Measurements from ENCODE around the gene DENND2A.

Gene DENND2A

DNA sequence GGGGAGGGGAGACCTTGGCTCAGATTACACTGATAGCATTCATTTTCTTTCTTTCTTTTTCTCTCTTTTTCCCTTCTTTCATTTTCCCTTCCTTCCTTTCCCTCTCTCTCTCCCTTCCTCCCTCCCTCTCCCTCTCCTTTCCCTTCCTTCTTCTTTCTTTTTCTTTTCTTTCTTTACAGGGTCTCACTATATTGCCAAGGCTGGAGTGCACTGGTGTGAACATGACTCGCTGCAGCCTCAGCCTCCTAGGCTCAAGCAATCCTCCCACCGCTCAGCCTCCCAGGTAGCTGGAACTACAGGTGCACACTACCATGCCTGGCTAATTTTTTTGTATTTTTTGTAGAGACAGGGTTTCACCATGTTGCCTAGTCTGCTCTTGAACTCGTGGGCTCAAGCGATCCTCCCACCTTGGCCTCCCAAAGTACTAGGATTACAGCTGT is 88.4 kb downstream of the DENND2A start:
- Histone ChIP-seq H3K4me1 (no peaks in the 10 kb centered on the region), H3K9ac (no peak overlapping the region), H2AFZ (no peak overlapping the region), H3K4me3 (ENCODE audit: low read depth, low read length) (no peak overlapping the region), H3K9me3 (ENCODE audit: control insufficient read depth, low read length) (no peaks in the 10 kb centered on the region), H3K4me2 (ENCODE audit: low read length) (no peak overlapping the region), H3K79me2 (no peaks in the 10 kb centered on the region), H3K27ac (no peak overlapping the region), H3K27me3 (ENCODE audit: control insufficient read depth, insufficient read depth, low read length) (no peaks in the 10 kb centered on the region), H3K36me3 (ENCODE audit: control insufficient read depth, insufficient read depth, low read length) (no peaks in the 10 kb centered on the region)
- no peak for TF ChIP-seq CTCF (IDR thresholded peaks at IDR 0.05)

- H3K4me2 ChIP-seq (ENCODE audit: low read length), result no peak overlapping the region
- no peak overlapping the region for H3K9ac ChIP-seq
- H3K27me3 ChIP-seq (ENCODE audit: control insufficient read depth, insufficient read depth, low read length), result no peaks in the 10 kb centered on the region
- no peak overlapping the region for H2AFZ ChIP-seq
- no peak overlapping the region for H3K27ac ChIP-seq
- no peaks in the 10 kb centered on the region for H3K4me1 ChIP-seq
- no peaks in the 10 kb centered on the region for H3K79me2 ChIP-seq
- no peak overlapping the region for H3K4me3 ChIP-seq (ENCODE audit: low read depth, low read length)
- no peaks in the 10 kb centered on the region for H3K9me3 ChIP-seq (ENCODE audit: control insufficient read depth, low read length)
- no peaks in the 10 kb centered on the region for H3K36me3 ChIP-seq (ENCODE audit: control insufficient read depth, insufficient read depth, low read length)
- TF ChIP-seq CTCF (IDR thresholded peaks at IDR 0.05), result no peak
These were observed 89.0 kb downstream of the DENND2A start for GRCh38 chr7:140551355-140552239.

DNA sequence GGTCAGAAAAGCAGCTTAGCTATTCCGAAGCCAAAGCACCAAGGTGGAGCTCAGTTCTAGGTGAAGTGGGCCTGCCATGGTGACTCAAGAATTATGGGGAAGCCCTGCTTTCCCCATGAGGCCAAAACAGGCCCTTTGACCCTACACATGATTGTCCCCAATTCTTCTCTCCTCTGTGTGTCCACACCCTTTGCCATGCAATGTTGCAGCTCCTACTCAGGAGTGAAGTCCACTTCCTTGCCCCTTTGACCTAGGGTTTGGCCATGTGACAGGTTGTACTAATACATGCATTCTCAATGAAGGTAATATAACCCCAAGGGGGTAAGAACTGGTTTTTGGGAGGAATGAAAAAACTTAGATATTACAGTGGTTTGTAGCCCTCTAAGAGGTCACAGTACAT is 93.7 kb downstream of the DENND2A start:
- H3K27ac ChIP-seq, result no peak overlapping the region
- no peaks in the 10 kb centered on the region for H3K36me3 ChIP-seq (ENCODE audit: control insufficient read depth, insufficient read depth, low read length)

DNA sequence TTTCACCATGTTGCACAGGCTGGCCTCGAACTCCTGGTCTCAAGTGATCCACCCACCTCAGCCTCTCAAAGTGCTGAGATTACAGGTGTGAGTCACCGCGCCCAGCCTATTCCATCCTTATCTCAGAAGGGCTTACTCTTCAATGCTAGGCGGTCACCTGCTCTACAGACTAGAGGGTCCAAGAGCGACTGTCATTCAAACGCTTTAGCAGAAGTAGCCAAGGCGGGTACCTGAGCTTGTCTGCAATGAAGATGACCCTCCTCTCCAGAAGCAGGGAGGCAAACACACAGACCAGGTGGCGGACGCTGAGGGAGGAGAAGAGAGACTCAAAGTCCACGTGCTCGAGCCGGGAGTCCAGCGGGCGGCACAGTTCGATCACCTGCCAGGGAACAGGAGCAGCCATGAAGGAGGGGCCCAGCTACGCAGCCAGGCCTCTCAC is 96.2 kb downstream of the DENND2A start:
- Histone ChIP-seq H3K27me3 (ENCODE audit: control insufficient read depth, insufficient read depth, low read length) (no peaks in the 10 kb centered on the region), H3K4me2 (ENCODE audit: low read length) (no peak overlapping the region), H3K27ac (no peak overlapping the region), H3K9ac (no peak overlapping the region), H3K4me3 (ENCODE audit: low read depth, low read length) (no peak overlapping the region), H3K36me3 (ENCODE audit: control insufficient read depth, insufficient read depth, low read length) (no peaks in the 10 kb centered on the region), H3K4me1 (no peaks in the 10 kb centered on the region), H2AFZ (no peak overlapping the region), H3K9me3 (ENCODE audit: control insufficient read depth, low read length) (no peaks in the 10 kb centered on the region), H3K79me2 (no peaks in the 10 kb centered on the region)
- no peak for TF ChIP-seq CTCF (IDR thresholded peaks at IDR 0.05)

More for the DNA sequence above, 93.7 kb downstream of the DENND2A start:
- TF ChIP-seq CTCF (IDR thresholded peaks at IDR 0.05), result no peak
- Histone ChIP-seq H3K9me3 (ENCODE audit: control insufficient read depth, low read length) (no peaks in the 10 kb centered on the region), H3K4me2 (ENCODE audit: low read length) (no peak overlapping the region), H3K27me3 (ENCODE audit: control insufficient read depth, insufficient read depth, low read length) (no peaks in the 10 kb centered on the region), H3K4me3 (ENCODE audit: low read depth, low read length) (no peak overlapping the region), H3K79me2 (no peaks in the 10 kb centered on the region), H3K9ac (no peak overlapping the region), H3K4me1 (no peaks in the 10 kb centered on the region), H2AFZ (no peak overlapping the region)

DNA sequence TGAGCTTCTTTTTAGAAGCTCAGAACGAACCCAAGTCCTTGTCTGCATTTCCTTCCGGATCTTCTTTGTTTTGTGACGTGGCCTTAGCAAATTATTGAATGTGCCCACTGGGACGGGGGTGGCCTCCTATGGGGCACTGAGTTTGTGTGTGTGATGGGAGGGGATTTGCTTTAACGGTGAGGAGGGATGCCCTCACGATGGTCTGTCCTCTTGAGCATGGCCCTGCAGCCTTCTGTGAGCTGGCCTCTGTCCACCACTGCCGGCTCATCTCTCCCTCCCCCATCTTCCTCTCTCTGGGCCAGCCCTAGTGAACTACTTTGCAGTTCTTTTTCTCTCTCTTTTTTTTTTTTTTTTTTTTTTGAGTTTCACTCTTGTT is 98.4 kb downstream of the DENND2A start:
- Histone ChIP-seq H3K27me3 (ENCODE audit: control insufficient read depth, insufficient read depth, low read length) (no peaks in the 10 kb centered on the region), H3K9me3 (ENCODE audit: control insufficient read depth, low read length) (no peaks in the 10 kb centered on the region), H3K4me1 (no peaks in the 10 kb centered on the region), H3K4me3 (ENCODE audit: low read depth, low read length) (no peak overlapping the region), H3K9ac (no peak overlapping the region), H2AFZ (no peak overlapping the region), H3K27ac (no peak overlapping the region), H3K79me2 (no peaks in the 10 kb centered on the region), H3K4me2 (ENCODE audit: low read length) (no peak overlapping the region), H3K36me3 (ENCODE audit: control insufficient read depth, insufficient read depth, low read length) (no peaks in the 10 kb centered on the region)
- TF ChIP-seq CTCF (IDR thresholded peaks at IDR 0.05), result no peak

All from parathyroid adenoma (tissue), 2 donors.